H1 (cell line): Measurements from ENCODE around the gene NXPH2. TPM values are rescaled to one million over a fixed set of nuclear protein-coding genes. Genes with fewer than 3 reads are reported as not detected.

ENCODE experiments used
- CTCF ChIA-PET: fragments of 300-600 bp; sonication (Branson Sonifier 250); formaldehyde crosslinking; loops from one replicate; lab custom pipeline; 2021; ENCODE audit not compliant: partially characterized antibody; lab: Charles Lee
- POLR2A ChIA-PET: fragments of 300-600 bp; sonication (Branson Sonifier 250); formaldehyde crosslinking; loops from one replicate; lab custom pipeline; 2021; ENCODE audit warnings: inconsistent platforms; ENCODE audit not compliant: partially characterized antibody; lab: Charles Lee
- DNase-seq, 2 experiments: peaks; one replicate each; pipeline versions ENCODE4 v3.0.0 to v3.0.0-alpha.2; 2010 to 2022; ENCODE audit warnings: low spot score in 2 of 2, low read depth in 1 of 2, mixed read lengths in 1 of 2
- FAIRE-seq: peaks from 2 replicates; lab custom pipeline; 2011; peaks lifted over from hg19 to GRCh38; lab: Jason Lieb, UNC
- H2AFZ ChIP-seq: 2 replicates; pipeline ENCODE4 v1.8.1; 2012; ENCODE audit warnings: low read length, inconsistent platforms
- H2AK5ac ChIP-seq: 2 replicates; pipeline ENCODE4 v1.6.1; 2013; ENCODE audit warnings: low read depth, low read length
- H2BK120ac ChIP-seq: replicated peaks from 2 replicates; pipeline ENCODE3; 2013; ENCODE audit warnings: low read depth, low read length, inconsistent platforms
- H2BK12ac ChIP-seq: 2 replicates; pipeline ENCODE4 v1.6.1; 2013; ENCODE audit warnings: low read depth, low read length
- H2BK15ac ChIP-seq: 2 replicates; pipeline ENCODE4 v1.6.1; 2013; ENCODE audit warnings: low read length
- H2BK20ac ChIP-seq: 2 replicates; pipeline ENCODE4 v1.6.1; 2013; ENCODE audit warnings: low read length
- H2BK5ac ChIP-seq: 2 replicates; pipeline ENCODE4 v1.6.1; 2013; ENCODE audit warnings: low read depth, low read length
- H3K14ac ChIP-seq: 2 replicates; pipeline ENCODE4 v1.6.1; 2013; ENCODE audit warnings: inconsistent platforms; ENCODE audit not compliant: insufficient read length
- H3K18ac ChIP-seq: 2 replicates; pipeline ENCODE4 v1.6.1; 2013; ENCODE audit warnings: low read length; ENCODE audit errors: extremely low read depth
- H3K23ac ChIP-seq: 2 replicates; pipeline ENCODE4 v1.6.1; 2013; ENCODE audit warnings: inconsistent platforms; ENCODE audit not compliant: insufficient read length
- H3K23me2 ChIP-seq: 2 replicates; pipeline ENCODE4 v1.6.1; 2013; ENCODE audit warnings: low read depth, low read length
- H3K27ac ChIP-seq: 2 replicates; pipeline ENCODE4 v1.6.1; 2011; ENCODE audit warnings: low read depth, low read length, inconsistent platforms
- H3K27me3 ChIP-seq, 4 experiments: replicated peaks in 1 of 4; 1 replicate in 1 of 4; 2 replicates in 3 of 4; pipeline versions ENCODE4 v1.6.1 to v1.8.1; 2011 to 2013; ENCODE audit warnings: low read length in 3 of 4, mild to moderate bottlenecking in 3 of 4, inconsistent platforms in 2 of 4, mixed read lengths in 2 of 4, moderate library complexity in 1 of 4; ENCODE audit not compliant: control insufficient read depth in 3 of 4, insufficient read depth in 3 of 4; ENCODE audit errors: extremely low read depth in 1 of 4
- H3K36me3 ChIP-seq, 4 experiments: 2 replicates each; pipeline versions ENCODE4 v1.6.1 to v1.8.1; 2011 to 2013; ENCODE audit warnings: mild to moderate bottlenecking in 4 of 4, low read length in 3 of 4, moderate library complexity in 2 of 4, control low read depth in 1 of 4, inconsistent platforms in 1 of 4; ENCODE audit not compliant: insufficient read depth in 4 of 4, control insufficient read depth in 2 of 4
- H3K4ac ChIP-seq: replicated peaks from 2 replicates; pipeline ENCODE3; 2013; ENCODE audit warnings: low read length, low read depth, mixed read lengths, inconsistent platforms; ENCODE audit not compliant: insufficient read length
- H3K4me1 ChIP-seq, 4 experiments: replicated peaks in 1 of 4; 1 replicate in 1 of 4; 2 replicates in 3 of 4; pipeline versions ENCODE4 v1.6.1 to v1.8.1; 2011 to 2013; ENCODE audit warnings: low read length in 3 of 4, inconsistent platforms in 2 of 4, mixed read lengths in 1 of 4; ENCODE audit not compliant: insufficient read depth in 4 of 4, control insufficient read depth in 3 of 4
- H3K4me2 ChIP-seq, 2 experiments: 2 replicates each; pipeline versions ENCODE4 v1.6.1 to v1.8.1; 2011 to 2013; ENCODE audit warnings: low read depth in 2 of 2, low read length in 2 of 2, control low read depth in 1 of 2, inconsistent platforms in 1 of 2, mild to moderate bottlenecking in 1 of 2; ENCODE audit not compliant: insufficient read depth in 1 of 2
- H3K4me3 ChIP-seq, 4 experiments: fragments of 200-600, 300-600 bp in 1 of 4; sonication (generic), shearing (Covaris generic), sonication (Bioruptor Twin) in 1 of 4; 2 replicates each; pipeline versions ENCODE4 v1.5.1 to v1.8.1; 2011 to 2016; ENCODE audit warnings: low read length in 4 of 4, low read depth in 3 of 4, control low read depth in 2 of 4, inconsistent platforms in 2 of 4, mild to moderate bottlenecking in 2 of 4, mixed read lengths in 1 of 4, moderate library complexity in 1 of 4; ENCODE audit not compliant: insufficient read depth in 2 of 4; ENCODE audit errors: extremely low read depth in 1 of 4
- H3K56ac ChIP-seq: replicated peaks from 2 replicates; pipeline ENCODE3; 2013; ENCODE audit warnings: low read depth, mild to moderate bottlenecking, mixed read lengths, low read length, inconsistent platforms; ENCODE audit not compliant: insufficient read length
- H3K79me1 ChIP-seq: 2 replicates; pipeline ENCODE4 v1.6.1; 2013; ENCODE audit warnings: low read depth, low read length, control low read depth
- H3K79me2 ChIP-seq, 2 experiments: 2 replicates each; pipeline versions ENCODE4 v1.6.1 to v1.8.1; 2012 to 2013; ENCODE audit warnings: low read length in 2 of 2, mild to moderate bottlenecking in 2 of 2, inconsistent platforms in 1 of 2; ENCODE audit not compliant: insufficient read depth in 2 of 2, control insufficient read depth in 1 of 2
- H3K9ac ChIP-seq, 4 experiments: replicated peaks in 1 of 4; 1 replicate in 1 of 4; 2 replicates in 3 of 4; pipeline versions ENCODE4 v1.6.1 to v1.8.1; 2011 to 2013; ENCODE audit warnings: low read depth in 3 of 4, low read length in 3 of 4, control low read depth in 2 of 4, mild to moderate bottlenecking in 2 of 4, moderate library complexity in 2 of 4, inconsistent platforms in 1 of 4; ENCODE audit errors: extremely low read depth in 1 of 4
- H3K9me3 ChIP-seq, 2 experiments: 2 replicates each; pipeline versions ENCODE4 v1.6.1 to v1.8.1; 2012 to 2013; ENCODE audit warnings: mild to moderate bottlenecking in 2 of 2, moderate library complexity in 2 of 2, control low read depth in 1 of 2, inconsistent platforms in 1 of 2, low read depth in 1 of 2, low read length in 1 of 2, mixed read lengths in 1 of 2; ENCODE audit not compliant: insufficient read depth in 2 of 2
- H4K20me1 ChIP-seq, 2 experiments: replicated peaks in 1 of 2; 2 replicates each; pipeline versions ENCODE3 to v1.8.1; 2011 to 2013; ENCODE audit warnings: inconsistent platforms in 2 of 2, low read length in 2 of 2, mild to moderate bottlenecking in 1 of 2; ENCODE audit not compliant: insufficient read depth in 2 of 2, control insufficient read depth in 1 of 2
- H4K5ac ChIP-seq: 2 replicates; pipeline ENCODE4 v1.6.1; 2013; ENCODE audit warnings: low read length, low read depth, mixed read lengths, inconsistent platforms; ENCODE audit not compliant: insufficient read length
- H4K8ac ChIP-seq: 2 replicates; pipeline ENCODE4 v1.8.0; 2013; ENCODE audit warnings: mild to moderate bottlenecking, moderate library complexity, low read length, inconsistent platforms; ENCODE audit not compliant: insufficient read depth; ENCODE audit errors: extremely low read depth
- H4K91ac ChIP-seq: replicated peaks from 2 replicates; pipeline ENCODE3; 2013; ENCODE audit warnings: low read length, mixed read lengths, inconsistent platforms; ENCODE audit not compliant: insufficient read length
- HDAC2 ChIP-seq, 2 experiments: fragments of 300-600 bp in 1 of 2; sonication (generic) in 1 of 2; IDR thresholded peaks; 2 replicates each; pipeline ENCODE4 v1.6.1; 2011 to 2012; ENCODE audit warnings: low read depth in 2 of 2, low read length in 2 of 2, mild to moderate bottlenecking in 2 of 2, moderate library complexity in 2 of 2, borderline replicate concordance in 1 of 2, inconsistent platforms in 1 of 2
- NRF1 ChIP-seq: IDR thresholded peaks from 2 replicates; pipeline ENCODE4 v1.6.1; 2011; ENCODE audit warnings: mild to moderate bottlenecking, low read depth, low read length, improper control_type of control experiment
- SP4 ChIP-seq: IDR thresholded peaks from 2 replicates; pipeline ENCODE4 v1.6.1; 2012; ENCODE audit warnings: low read length, inconsistent platforms
- WGBS, 2 experiments: shearing (Covaris generic) in 1 of 2; methylation state at CpG; one replicate each; pipeline versions ENCODE4 v1.1.6 to v1.1.7; 2013 to 2015; ENCODE audit warnings: low lambda C conversion rate in 2 of 2, mixed read lengths in 2 of 2, inconsistent platforms in 1 of 2, low coverage in 1 of 2, missing lambda C conversion rate in 1 of 2; ENCODE audit not compliant: insufficient replicate concordance in 2 of 2, insufficient coverage in 1 of 2, insufficient read length in 1 of 2; ENCODE audit errors: extremely low coverage in 1 of 2, missing lambda C conversion rate in 1 of 2; 5-methylcytosine and 5-hydroxymethylcytosine counted together
- polyA plus RNA-seq, 7 experiments: library from polyadenylated mRNA; depleted of rRNA in 3 of 7; stranded (reverse) in 5 of 7; unstranded in 2 of 7; fragments of >200 nt in 5 of 7; fragments of 200-250 nt in 2 of 7; gene quantifications; 1 replicate in 5 of 7; 2 replicates in 1 of 7; 4 replicates in 1 of 7; pipeline versions ENCODE4 v1.2.1 to v1.2.3, GENCODE V29; 2011 to 2013; ENCODE audit warnings: missing spikeins in 2 of 7, mixed read lengths in 2 of 7
- total RNA-seq: library from RNA; stranded (reverse); fragmentation: NEBNext Ultra II Directional; extraction: Animal tissue kit (Norgen Biotek cat#: 25700); gene quantifications from 2 replicates; pipeline ENCODE4 v1.2.1, GENCODE V29; 2021

NXPH2 gene
- total and polyA plus RNA-seq, 2 of the 8 experiments (the other 6 are each of a cell fraction or from before 2014, with no cell fraction given), result 1.9 to 6.9 TPM

DNA sequence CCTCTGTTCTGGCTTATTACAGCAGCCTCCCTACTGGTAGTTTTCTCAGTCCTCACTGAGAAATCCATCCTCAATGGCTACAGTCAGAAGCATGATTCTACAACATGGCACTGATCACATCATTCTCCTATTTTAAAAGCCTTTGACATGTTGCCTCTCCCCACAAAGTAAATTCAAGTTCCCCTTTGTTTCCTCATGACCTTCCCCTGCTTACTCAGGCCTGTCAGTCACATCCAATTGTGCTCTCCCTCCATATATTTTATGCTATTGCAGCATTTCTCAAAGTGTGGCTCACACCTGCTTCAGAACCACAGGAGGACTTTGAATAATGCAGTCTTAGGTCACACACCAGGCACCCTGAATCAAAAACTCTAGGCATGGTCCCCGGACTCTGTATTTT lies 154.0 kb downstream of the NXPH2 start:
- H3K9ac ChIP-seq, result no peak overlapping the region
- no peak overlapping the region for H2BK15ac ChIP-seq
- CTCF ChIA-PET, result no interaction called here
- H3K9me3 ChIP-seq, result no peaks in the 10 kb centered on the region
- H3K23me2 ChIP-seq, result no peaks in the 10 kb centered on the region
- H2BK12ac ChIP-seq, result no peak overlapping the region
- H3K56ac ChIP-seq, result no peak overlapping the region
- H3K27me3 ChIP-seq, result no peaks in the 10 kb centered on the region
- H2AFZ ChIP-seq, result no peak overlapping the region
- no peak overlapping the region for H3K14ac ChIP-seq
- no peak overlapping the region for H3K18ac ChIP-seq
- H4K20me1 ChIP-seq, result no peaks in the 10 kb centered on the region
- no peak overlapping the region for H4K5ac ChIP-seq
- H2BK20ac ChIP-seq, result no peak overlapping the region
- no peak overlapping the region for H3K4me2 ChIP-seq
- no peak overlapping the region for H3K23ac ChIP-seq
- H2BK120ac ChIP-seq, result no peak overlapping the region
- no peak overlapping the region for H3K4ac ChIP-seq
- no peak for DNase-seq
- no peaks in the 10 kb centered on the region for H3K79me2 ChIP-seq
- no peak overlapping the region for H4K91ac ChIP-seq
- no peak for FAIRE-seq
- no peaks in the 10 kb centered on the region for H3K36me3 ChIP-seq
- H2AK5ac ChIP-seq, result no peak overlapping the region
- H2BK5ac ChIP-seq, result no peak overlapping the region
- H3K79me1 ChIP-seq, result no peaks in the 10 kb centered on the region
- no peak overlapping the region for H3K4me3 ChIP-seq
- no peak overlapping the region for H3K27ac ChIP-seq
- POLR2A ChIA-PET, result no interaction called here
- no peak overlapping the region for H4K8ac ChIP-seq
- H3K4me1 ChIP-seq, result no peaks in the 10 kb centered on the region
- WGBS, 2 experiments, result 89% methylated on average over 1 of the region's 1 CpG; no CpG with 5 or more reads in 1 of the 2 experiments
- no peak for TF ChIP-seq SP4
- TF ChIP-seq NRF1, result no peak
- no peak for TF ChIP-seq HDAC2 (IDR thresholded peaks at IDR 0.05; ENCODE audit: borderline replicate concordance in 1 of 2, low read depth in 2 of 2, low read length in 2 of 2)
